DOHH2 (cell line): ENCODE data around the gene CDSN.

ENCODE experiments used
- H3F3A ChIP-seq: fragments of 200-600 bp; sonication (generic), shearing (Covaris generic); 2 replicates; pipeline ENCODE4 v1.6.0; 2016; ENCODE audit warnings: antibody characterized with exemption, mild to moderate bottlenecking; ENCODE audit not compliant: control insufficient read depth, insufficient read depth
- H3K27ac ChIP-seq: fragments of 200-600 bp; sonication (generic); 2 replicates; pipeline ENCODE4 v1.5.1; 2014; ENCODE audit warnings: low read depth, mild to moderate bottlenecking, low read length, moderate library complexity
- H3K27me3 ChIP-seq: fragments of 200-600 bp; sonication (generic); 2 replicates; pipeline ENCODE4 v1.6.1; 2014; ENCODE audit warnings: mild to moderate bottlenecking, low read length, mixed read lengths; ENCODE audit not compliant: control insufficient read depth
- H3K36me3 ChIP-seq: fragments of 200-600 bp; sonication (generic); 2 replicates; pipeline ENCODE4 v1.6.1; 2014; ENCODE audit warnings: mild to moderate bottlenecking, low read length, moderate library complexity, mixed read lengths; ENCODE audit not compliant: control insufficient read depth
- H3K4me1 ChIP-seq: fragments of 200-600 bp; sonication (generic); 2 replicates; pipeline ENCODE4 v1.6.1; 2014; ENCODE audit warnings: mild to moderate bottlenecking, low read length, mixed read lengths; ENCODE audit not compliant: control insufficient read depth
- H3K4me2 ChIP-seq: fragments of 200-600 bp; sonication (generic); 2 replicates; pipeline ENCODE4 v1.6.0; 2014; ENCODE audit warnings: mild to moderate bottlenecking, low read length, moderate library complexity
- H3K4me3 ChIP-seq: fragments of 200-600 bp; sonication (generic); 2 replicates; pipeline ENCODE4 v1.5.1; 2014; ENCODE audit warnings: mild to moderate bottlenecking, low read length, mixed read lengths
- H3K79me2 ChIP-seq: fragments of 200-600 bp; sonication (generic); 2 replicates; pipeline ENCODE4 v1.6.1; 2014; ENCODE audit warnings: mild to moderate bottlenecking, low read length, mixed read lengths; ENCODE audit not compliant: control insufficient read depth
- H3K9me2 ChIP-seq: fragments of 200-600 bp; sonication (generic); replicated peaks from 2 replicates; pipeline ENCODE4 v1.6.1; 2014; ENCODE audit warnings: mild to moderate bottlenecking, low read length, mixed read lengths; ENCODE audit not compliant: control insufficient read depth
- H3K9me3 ChIP-seq: fragments of 200-600 bp; sonication (generic); 2 replicates; pipeline ENCODE4 v1.6.1; 2014; ENCODE audit warnings: antibody characterized with exemption, low read length, mixed read lengths; ENCODE audit not compliant: control insufficient read depth, insufficient read depth
- H4K20me1 ChIP-seq: fragments of 200-600 bp; sonication (generic); 2 replicates; pipeline ENCODE4 v1.6.0; 2014; ENCODE audit warnings: low read depth, mild to moderate bottlenecking, antibody characterized with exemption, low read length, moderate library complexity; ENCODE audit not compliant: control insufficient read depth, insufficient read depth
- EZH2phosphoT487 ChIP-seq: fragments of 200-600 bp; sonication (generic); IDR thresholded peaks from 2 replicates; pipeline ENCODE4 v1.6.1; 2017; ENCODE audit warnings: borderline replicate concordance, mild to moderate bottlenecking, antibody characterized with exemption, low read length, moderate library complexity, mixed read lengths
- TF ChIP-seq, protein P1 (sequence below): fragments of 200-600 bp; sonication (generic); IDR thresholded peaks from one replicate; pipeline ENCODE4 v1.5.1; 2014; ENCODE audit warnings: antibody characterized with exemption, mild to moderate bottlenecking, low read depth, low read length; ENCODE audit not compliant: poor library complexity, severe bottlenecking

The CDSN gene

GRCh38 chr6:31107052-31107451, 13.2 kb downstream of the CDSN start:
- Histone ChIP-seq H3K27me3 (peaks cover 4% of the 10 kb centered on the region; the same call in 1 of the 2 replicates), H3K4me3 (no peak overlapping the region), H4K20me1 (no peaks in the 10 kb centered on the region), H3K9me2 (no peaks in the 10 kb centered on the region), H3K27ac (no peak overlapping the region), H3F3A (no peaks in the 10 kb centered on the region), H3K4me2 (no peak overlapping the region), H3K36me3 (no peaks in the 10 kb centered on the region), H3K4me1 (no peaks in the 10 kb centered on the region), H3K79me2 (no peaks in the 10 kb centered on the region), H3K9me3 (no peaks in the 10 kb centered on the region)
- TF ChIP-seq, protein P1, sequence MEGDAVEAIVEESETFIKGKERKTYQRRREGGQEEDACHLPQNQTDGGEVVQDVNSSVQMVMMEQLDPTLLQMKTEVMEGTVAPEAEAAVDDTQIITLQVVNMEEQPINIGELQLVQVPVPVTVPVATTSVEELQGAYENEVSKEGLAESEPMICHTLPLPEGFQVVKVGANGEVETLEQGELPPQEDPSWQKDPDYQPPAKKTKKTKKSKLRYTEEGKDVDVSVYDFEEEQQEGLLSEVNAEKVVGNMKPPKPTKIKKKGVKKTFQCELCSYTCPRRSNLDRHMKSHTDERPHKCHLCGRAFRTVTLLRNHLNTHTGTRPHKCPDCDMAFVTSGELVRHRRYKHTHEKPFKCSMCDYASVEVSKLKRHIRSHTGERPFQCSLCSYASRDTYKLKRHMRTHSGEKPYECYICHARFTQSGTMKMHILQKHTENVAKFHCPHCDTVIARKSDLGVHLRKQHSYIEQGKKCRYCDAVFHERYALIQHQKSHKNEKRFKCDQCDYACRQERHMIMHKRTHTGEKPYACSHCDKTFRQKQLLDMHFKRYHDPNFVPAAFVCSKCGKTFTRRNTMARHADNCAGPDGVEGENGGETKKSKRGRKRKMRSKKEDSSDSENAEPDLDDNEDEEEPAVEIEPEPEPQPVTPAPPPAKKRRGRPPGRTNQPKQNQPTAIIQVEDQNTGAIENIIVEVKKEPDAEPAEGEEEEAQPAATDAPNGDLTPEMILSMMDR, result no peak
- no peak for TF ChIP-seq EZH2phosphoT487

DNA sequence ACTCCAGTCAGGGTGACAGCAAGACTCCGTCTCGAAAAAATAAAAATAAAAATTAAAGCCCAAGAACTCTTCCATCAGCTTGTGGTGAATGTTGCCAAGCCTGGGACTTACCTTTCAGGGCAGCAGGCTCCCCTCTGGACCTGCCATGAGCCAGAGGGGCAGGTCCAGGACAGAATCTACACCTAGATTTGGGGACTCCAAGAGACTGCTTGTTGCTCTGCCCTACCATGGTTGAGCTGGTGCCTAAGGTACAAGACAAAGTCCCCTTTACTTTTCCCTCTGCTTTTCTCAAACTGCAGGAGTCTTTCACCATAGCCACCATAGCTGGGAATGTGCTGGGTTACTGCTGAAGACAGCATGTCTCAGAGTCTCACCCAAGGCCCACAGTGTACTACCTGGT, 17.1 kb downstream of the CDSN start:
- TF ChIP-seq, protein P1, result no peak
- no peak for TF ChIP-seq EZH2phosphoT487
- no peaks in the 10 kb centered on the region for H3K27me3 ChIP-seq
- no peaks in the 10 kb centered on the region for H3K36me3 ChIP-seq
- H3K79me2 ChIP-seq, result no peaks in the 10 kb centered on the region
- H3K27ac ChIP-seq, result no peak overlapping the region
- no peaks in the 10 kb centered on the region for H3K4me1 ChIP-seq
- no peaks in the 10 kb centered on the region for H3K9me2 ChIP-seq
- no peak overlapping the region for H3K4me2 ChIP-seq
- no peaks in the 10 kb centered on the region for H3K9me3 ChIP-seq
- H3K4me3 ChIP-seq, result no peak overlapping the region
- no peaks in the 10 kb centered on the region for H4K20me1 ChIP-seq
- H3F3A ChIP-seq, result no peaks in the 10 kb centered on the region

GRCh38 chr6:31098449-31098938, 21.8 kb downstream of the CDSN start:
- peaks cover 2% of the 10 kb centered on the region; the same call in 1 of the 2 replicates for H3K27me3 ChIP-seq
- H3K4me3 ChIP-seq, result no peak overlapping the region
- no peak overlapping the region for H3K27ac ChIP-seq

More at GRCh38 chr6:31098449-31098938, 21.8 kb downstream of the CDSN start:
- Histone ChIP-seq H3K4me2 (no peak overlapping the region), H3K36me3 (no peaks in the 10 kb centered on the region), H4K20me1 (no peaks in the 10 kb centered on the region), H3K4me1 (no peaks in the 10 kb centered on the region), H3K79me2 (no peaks in the 10 kb centered on the region), H3K9me2 (no peaks in the 10 kb centered on the region), H3F3A (no peaks in the 10 kb centered on the region), H3K9me3 (no peaks in the 10 kb centered on the region)
- TF ChIP-seq, protein P1, result no peak
- no peak for TF ChIP-seq EZH2phosphoT487
